Measurements from ENCODE around the gene FBXL16. TPM values are rescaled to one million over a fixed set of nuclear protein-coding genes. Genes with fewer than 3 reads are reported as not detected.
A peak's percentile ranks its signal among the peaks of the same experiment; 100 is the strongest.

FBXL16 gene
- total and polyA plus RNA-seq, 2 of the 13 experiments (the other 11 are each of a cell fraction or from before 2014, with no cell fraction given), result 0.22 to 2.0 TPM

GRCh38 chr16:648781-649589 is 56.6 kb downstream of the FBXL16 start, which contains the start of gene WDR90 (continued):
- peak; percentile 92 for TF ChIP-seq ZNF225 (CRISPR knock-in tag; IDR thresholded peaks at IDR 0.05)
- no peak for TF ChIP-seq ZNF44 (CRISPR knock-in tag; IDR thresholded peaks at IDR 0.05)
- TF ChIP-seq ZFY (CRISPR knock-in tag; IDR thresholded peaks at IDR 0.05), result peak; percentile 98
- TF ChIP-seq DR1 (CRISPR knock-in tag; IDR thresholded peaks at IDR 0.05), result peak; percentile 71; the same call in 1 of the 2 replicates
- TF ChIP-seq NFYB (CRISPR knock-in tag; IDR thresholded peaks at IDR 0.05), result no peak; the same call in 1 of the 2 replicates
- TF ChIP-seq ZKSCAN8 (CRISPR knock-in tag; IDR thresholded peaks at IDR 0.05; ENCODE audit: borderline replicate concordance), result no peak
- TF ChIP-seq MED8 (CRISPR knock-in tag; IDR thresholded peaks at IDR 0.05; ENCODE audit: insufficient replicate concordance), result peak; percentile 91
- TF ChIP-seq ZNF136 (CRISPR knock-in tag; IDR thresholded peaks at IDR 0.05; ENCODE audit: low read depth), result no peak; the same call in 1 of the 2 replicates
- peak; percentile 55; the same call in 1 of the 2 replicates for TF ChIP-seq KMT2B (CRISPR knock-in tag; IDR thresholded peaks at IDR 0.05)
- TF ChIP-seq CBX2 (IDR thresholded peaks at IDR 0.05; ENCODE audit: low read depth, low read length), result no peak
- TF ChIP-seq CBX2 (CRISPR knock-in tag; IDR thresholded peaks at IDR 0.05; ENCODE audit: low read depth), result 0 out of 2 replicates have a peak, but pooled peaks have one; percentile 76
- no peak for TF ChIP-seq GPBP1L1 (CRISPR knock-in tag; IDR thresholded peaks at IDR 0.05)
- TF ChIP-seq ADNP (CRISPR knock-in tag; IDR thresholded peaks at IDR 0.05), result no peak
- TF ChIP-seq USF2 (IDR thresholded peaks at IDR 0.05; ENCODE audit: low read depth, low read length), result peak; percentile 96
- peak; percentile 95 for TF ChIP-seq USF2 (CRISPR knock-in tag; IDR thresholded peaks at IDR 0.05; ENCODE audit: borderline replicate concordance)
- TF ChIP-seq FOXP4 (CRISPR knock-in tag; IDR thresholded peaks at IDR 0.05), result no peak
- TF ChIP-seq ZNF251 (CRISPR knock-in tag; IDR thresholded peaks at IDR 0.05), result no peak
- no peak for TF ChIP-seq ZSCAN22 (CRISPR knock-in tag; IDR thresholded peaks at IDR 0.05)
- TF ChIP-seq ZSCAN5A (CRISPR knock-in tag; IDR thresholded peaks at IDR 0.05; ENCODE audit: borderline replicate concordance), result no peak; the same call in 1 of the 2 replicates
- TF ChIP-seq JUN (CRISPR knock-in tag; IDR thresholded peaks at IDR 0.05), result 0 out of 2 replicates have a peak, but pooled peaks have one; percentile 44
- TF ChIP-seq RAD51 (IDR thresholded peaks at IDR 0.05; ENCODE audit: borderline replicate concordance), result peak; percentile 94
- peak; percentile 72 for TF ChIP-seq ZNF792 (CRISPR knock-in tag; IDR thresholded peaks at IDR 0.05)
- TF ChIP-seq MAX (IDR thresholded peaks at IDR 0.05), result peak; percentile 91
- TF ChIP-seq SRF (IDR thresholded peaks at IDR 0.05; ENCODE audit: low read depth, low read length), result no peak
